Activated CD8-positive, alpha-beta memory T cell treated with anti-CD3 and anti-CD28 coated beads for 4 hours (primary cell): Measurements from ENCODE around the gene FAM151A.

ENCODE experiments used
- DNase-seq, 2 donors: peaks; one replicate each; pipeline ENCODE4 v3.0.0-alpha.2; 2020; ENCODE audit warnings: low read depth in 2 of 2

Gene FAM151A

GRCh38 chr1:54604051-54604450, 19.3 kb downstream of the FAM151A start:
- DNase-seq: no peak

DNA sequence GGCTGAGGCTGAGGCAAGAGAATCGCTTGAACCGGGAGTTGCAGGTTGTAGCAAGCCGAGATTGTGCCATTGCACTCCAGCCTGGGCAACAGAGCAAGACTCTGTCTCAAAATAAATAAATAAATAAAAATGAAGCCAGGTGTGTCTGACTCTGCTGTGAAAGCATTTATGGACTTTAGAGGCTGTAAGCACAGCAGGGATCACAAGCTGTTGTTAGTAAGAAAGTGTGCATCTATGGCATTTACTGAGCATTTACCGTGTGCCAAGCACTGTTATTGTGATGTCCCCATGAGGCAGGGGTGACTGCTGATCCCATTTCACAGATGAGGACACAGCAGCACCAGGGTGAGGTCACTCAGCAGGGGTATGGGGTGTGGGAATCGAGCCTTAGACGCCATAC, 20.1 kb downstream of the FAM151A start:
- no peak for DNase-seq

DNA sequence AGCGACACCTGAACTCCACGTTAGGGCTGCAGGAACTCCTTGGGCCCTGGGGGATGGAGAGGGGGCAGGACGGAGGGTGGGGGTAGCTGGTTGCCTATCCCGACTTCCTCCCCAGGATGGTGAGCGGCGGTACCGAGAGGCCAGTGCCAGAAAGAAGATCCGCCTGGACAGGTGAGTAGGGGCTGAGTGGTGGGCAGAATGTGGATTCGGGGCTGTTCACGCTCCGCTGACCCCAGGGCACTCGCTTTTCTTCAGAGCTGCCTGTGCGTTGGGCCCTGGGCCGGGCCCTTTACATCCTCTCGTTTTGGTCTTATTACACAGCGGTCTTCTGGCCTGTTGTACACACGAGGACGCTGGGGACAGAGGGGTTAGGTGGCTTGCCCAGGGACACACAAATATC, 20.8 kb downstream of the FAM151A start:
- no peak for DNase-seq

DNA sequence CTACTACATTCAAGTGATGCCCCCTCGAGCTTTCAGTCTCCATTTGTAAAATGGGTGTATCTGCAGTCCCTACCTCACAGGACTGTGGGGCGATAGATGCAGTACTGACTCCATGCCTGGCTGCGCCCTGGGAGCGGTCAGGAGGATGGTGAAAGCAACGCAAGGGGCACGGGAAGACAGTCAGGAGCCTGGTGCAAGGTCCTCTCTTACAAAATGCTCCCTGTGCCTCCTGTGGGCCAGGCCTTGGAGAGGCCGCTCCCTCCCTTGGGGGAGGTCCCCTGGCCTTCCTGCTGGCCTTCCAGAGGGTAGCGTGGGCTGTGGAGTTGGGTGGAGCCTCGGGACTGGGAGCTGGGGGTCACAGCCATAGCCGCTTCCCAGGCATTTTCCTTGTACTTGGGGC, 21.6 kb downstream of the FAM151A start:
- DNase-seq: no peak

- no peak for DNase-seq
Observed at GRCh38 chr1:54600947-54601721, 22.2 kb downstream of the FAM151A start.

DNA sequence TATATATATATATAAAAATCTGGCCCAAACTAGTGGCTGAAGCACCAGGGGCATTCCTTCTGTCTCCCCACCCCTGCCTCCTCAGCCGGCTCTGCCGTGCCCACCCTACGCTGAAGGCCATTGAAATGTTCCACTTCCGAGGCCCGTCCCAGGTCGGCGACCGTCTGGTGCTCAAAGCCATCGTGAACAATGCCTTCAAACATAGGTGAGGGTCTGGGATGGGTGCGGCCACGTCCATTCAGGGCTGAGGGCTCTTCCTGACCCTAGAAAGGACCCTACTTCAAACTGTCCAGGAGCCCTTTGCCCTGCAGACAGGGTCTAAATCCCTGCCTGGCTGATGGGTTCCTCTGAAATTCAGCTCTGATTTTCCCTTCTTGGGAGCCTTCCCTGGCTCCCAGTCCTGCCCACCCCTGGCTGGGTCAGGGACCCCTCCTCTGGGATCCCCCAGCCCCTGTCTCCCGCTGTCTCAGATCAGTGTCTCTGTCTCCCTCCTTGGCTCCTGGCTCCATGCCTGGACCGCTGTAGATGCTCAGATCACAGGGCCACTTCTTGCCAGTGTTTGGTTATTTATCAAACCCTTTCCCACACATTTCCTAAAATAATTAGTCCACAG, 24.0 kb downstream of the FAM151A start:
- DNase-seq: no peak

GRCh38 chr1:54597455-54598030, 25.8 kb downstream of the FAM151A start:
- no peak for DNase-seq

GRCh38 chr1:54596756-54597155, 26.6 kb downstream of the FAM151A start:
- no peak for DNase-seq

- no peak for DNase-seq
Observed at GRCh38 chr1:54595956-54596498, 27.3 kb downstream of the FAM151A start.

- no peak for DNase-seq
Observed at GRCh38 chr1:54594463-54594862, 28.9 kb downstream of the FAM151A start.

DNA sequence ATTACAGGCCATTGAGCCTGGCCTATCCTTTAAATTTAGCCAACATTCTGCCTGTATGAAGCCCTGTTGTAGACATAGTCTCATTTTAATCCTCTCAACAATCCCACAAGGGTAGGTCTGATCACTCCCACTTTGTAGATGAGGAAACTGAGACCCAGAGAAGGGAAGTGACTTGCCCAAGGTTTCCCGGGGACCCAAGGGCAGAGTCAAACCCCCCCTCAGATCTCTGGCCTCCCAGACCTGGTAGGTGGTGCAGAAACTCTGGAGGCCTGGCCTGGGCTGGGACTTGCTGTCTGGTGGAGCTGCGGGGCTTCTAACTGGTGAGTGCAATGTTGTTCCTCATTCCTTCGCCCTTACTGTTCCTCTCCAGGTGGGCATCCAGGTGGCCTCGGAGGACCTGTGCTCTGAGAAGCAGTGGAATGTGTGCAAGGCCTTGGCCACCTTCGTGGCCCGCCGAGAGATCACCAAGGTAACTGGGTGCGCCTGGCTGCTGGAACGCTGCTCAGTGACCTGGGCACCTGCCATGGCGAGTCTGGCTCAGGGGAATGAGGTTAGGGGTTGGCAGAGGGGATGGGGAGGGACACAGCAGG, 29.7 kb downstream of the FAM151A start:
- no peak for DNase-seq

DNA sequence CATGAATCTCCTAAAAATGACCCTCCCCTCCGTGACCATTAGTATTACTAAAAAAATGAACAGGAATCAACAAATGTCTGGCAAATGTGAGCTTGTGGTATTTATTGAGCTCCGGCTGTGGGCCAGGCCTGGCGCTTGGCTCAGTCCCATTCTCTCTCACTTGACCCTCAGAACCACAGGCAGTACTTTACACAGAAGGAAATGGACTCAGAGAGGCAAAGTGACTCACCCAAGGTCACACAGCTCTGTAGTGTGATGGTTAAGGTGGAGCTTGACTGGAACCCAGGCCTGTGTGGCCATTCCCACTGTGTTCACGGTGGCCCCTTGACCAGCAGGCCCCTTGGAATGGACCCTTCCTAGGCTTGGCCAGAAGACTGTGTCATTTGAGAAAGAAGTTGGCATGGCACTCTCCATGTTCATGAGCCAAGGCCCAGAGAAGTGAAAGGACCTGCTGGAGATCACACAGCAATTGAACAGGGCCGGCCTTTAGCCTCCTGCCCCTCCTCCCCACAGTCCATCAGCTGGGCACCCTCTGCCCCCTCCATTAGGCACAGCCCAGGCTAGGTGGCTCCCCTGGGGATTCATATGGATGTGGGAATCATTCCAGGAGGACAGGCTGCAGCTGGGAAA, 32.1 kb downstream of the FAM151A start:
- DNase-seq: no peak

GRCh38 chr1:54588377-54588776, 34.9 kb downstream of the FAM151A start:
- no peak for DNase-seq

GRCh38 chr1:54585181-54586066, 37.9 kb downstream of the FAM151A start:
- no peak for DNase-seq

DNA sequence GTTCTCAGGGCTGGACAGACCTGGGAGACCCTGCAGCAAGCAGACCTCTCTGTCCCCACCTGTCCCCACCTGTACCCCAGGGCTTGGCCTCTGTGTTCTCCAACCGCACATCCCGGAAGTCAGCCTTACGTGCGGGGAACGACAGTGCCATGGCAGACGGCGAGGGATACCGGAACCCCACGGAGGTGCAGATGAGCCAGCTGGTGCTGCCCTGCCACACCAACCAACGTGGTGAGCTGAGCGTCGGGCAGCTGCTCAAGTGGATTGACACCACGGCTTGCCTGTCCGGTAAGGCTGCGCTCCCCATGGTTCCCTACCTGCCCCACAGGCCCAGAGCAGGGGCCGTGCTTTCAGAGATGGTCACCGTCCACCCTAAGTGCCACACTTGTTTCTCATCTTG, 38.8 kb downstream of the FAM151A start:
- DNase-seq: no peak

DNA sequence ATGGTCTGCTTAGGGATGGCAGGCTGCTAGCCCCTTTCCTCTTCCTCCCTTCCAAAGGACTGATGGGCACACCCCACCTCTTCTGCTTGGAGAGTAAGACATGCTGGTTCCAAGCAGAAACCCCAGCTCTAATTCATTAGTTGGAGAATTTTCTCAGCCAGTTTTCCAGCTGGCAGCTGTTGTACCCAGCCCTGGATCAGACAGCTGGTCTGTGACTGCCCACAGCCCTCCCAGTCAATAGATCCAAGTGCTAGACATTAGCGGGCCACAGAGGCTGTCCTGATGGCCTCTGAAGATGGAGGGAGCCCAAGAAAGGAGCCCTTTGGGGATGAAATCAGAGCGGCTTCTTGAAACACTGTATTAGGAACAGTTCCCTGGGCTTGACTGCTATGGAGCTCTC, 39.5 kb downstream of the FAM151A start:
- no peak for DNase-seq

DNA sequence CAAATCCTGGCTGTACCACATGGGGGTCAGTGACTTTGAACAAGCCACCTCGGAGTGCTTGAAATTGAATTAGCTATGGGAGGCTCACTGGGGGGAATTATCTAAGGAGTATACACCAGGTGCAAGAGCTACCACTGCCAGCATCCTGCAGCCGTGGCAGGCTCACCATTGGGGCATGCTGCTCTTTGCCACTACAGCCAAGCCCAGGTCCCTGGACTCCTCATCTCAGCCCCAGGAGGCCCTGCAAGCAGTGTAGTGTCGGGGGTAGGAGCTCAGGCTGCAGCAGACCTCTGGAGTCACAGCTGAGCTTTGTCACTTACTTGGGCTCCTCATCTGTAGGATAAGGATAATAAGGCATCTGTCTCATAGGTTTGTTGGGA, 40.0 kb downstream of the FAM151A start:
- no peak for DNase-seq

DNA sequence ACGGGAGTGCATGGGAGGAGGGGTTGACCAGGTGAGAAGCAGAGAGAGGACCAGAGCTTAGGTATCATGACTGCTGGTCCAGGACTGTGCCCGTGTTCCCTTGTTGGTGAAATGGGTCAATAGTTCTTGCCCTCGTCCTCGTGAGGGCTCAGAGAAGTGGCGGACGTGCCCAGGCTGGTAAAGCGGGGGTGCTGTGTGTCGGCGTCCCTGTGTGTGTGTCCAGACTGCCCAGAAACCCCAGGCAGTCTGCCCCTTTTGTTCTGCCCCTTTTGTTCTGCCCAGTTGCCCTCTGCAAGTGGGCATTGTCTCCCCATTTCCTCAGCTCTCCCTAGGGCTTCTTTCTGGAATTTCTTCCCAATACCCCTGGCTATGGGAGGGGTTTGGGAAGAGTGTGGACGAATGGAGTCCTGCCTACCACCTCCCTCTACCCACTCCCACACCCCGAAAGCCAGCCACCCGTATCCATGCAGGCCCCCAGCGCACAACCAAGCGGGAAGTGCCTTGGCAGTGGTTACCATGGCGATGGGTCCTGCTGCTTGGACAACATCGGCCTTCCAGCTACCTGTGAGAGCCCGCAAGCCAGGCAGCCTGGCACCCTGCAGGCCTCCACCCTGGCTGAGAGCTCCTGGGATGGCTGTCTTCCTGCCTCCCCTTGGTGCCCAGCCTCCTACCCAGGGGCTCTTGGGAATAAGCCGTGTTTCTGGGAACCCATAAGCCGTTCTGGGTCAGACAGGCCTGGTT, 40.6 kb downstream of the FAM151A start:
- DNase-seq: no peak

GRCh38 chr1:54581621-54582035, 41.7 kb downstream of the FAM151A start:
- no peak for DNase-seq

GRCh38 chr1:54580856-54581550, 42.3 kb downstream of the FAM151A start:
- DNase-seq: no peak
